Activated CD8-positive, alpha-beta memory T cell treated with anti-CD3 and anti-CD28 coated beads for 48 hours (primary cell): Measurements from ENCODE around the gene RPLP2.

Source experiments
- DNase-seq, 3 experiments: peaks; one replicate each; pipeline ENCODE4 v3.0.0-alpha.2; 2020; ENCODE audit warnings: low read depth in 2 of 3, low spot score in 2 of 3

The RPLP2 gene

DNA sequence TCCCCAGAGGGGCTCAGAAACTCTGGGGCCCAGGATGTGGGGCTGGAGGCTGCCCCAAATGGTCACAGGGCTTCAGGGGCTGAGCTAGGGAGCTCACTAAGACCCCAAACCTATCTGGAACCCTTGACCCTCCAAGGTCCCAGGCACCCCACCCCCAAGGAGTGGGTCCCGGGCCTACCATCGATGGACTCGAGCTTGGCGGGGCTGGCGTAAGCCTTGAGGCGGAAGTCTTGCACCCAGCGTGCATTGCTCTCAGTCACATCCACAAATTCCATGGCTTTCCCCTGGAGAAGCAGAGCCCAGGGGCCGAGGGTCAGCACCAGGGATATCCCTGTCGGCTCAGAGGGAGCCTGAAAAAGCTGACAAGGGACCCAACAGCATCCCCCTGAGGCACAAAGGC lies 35.9 kb upstream of the RPLP2 start:
- no peak for DNase-seq

DNA sequence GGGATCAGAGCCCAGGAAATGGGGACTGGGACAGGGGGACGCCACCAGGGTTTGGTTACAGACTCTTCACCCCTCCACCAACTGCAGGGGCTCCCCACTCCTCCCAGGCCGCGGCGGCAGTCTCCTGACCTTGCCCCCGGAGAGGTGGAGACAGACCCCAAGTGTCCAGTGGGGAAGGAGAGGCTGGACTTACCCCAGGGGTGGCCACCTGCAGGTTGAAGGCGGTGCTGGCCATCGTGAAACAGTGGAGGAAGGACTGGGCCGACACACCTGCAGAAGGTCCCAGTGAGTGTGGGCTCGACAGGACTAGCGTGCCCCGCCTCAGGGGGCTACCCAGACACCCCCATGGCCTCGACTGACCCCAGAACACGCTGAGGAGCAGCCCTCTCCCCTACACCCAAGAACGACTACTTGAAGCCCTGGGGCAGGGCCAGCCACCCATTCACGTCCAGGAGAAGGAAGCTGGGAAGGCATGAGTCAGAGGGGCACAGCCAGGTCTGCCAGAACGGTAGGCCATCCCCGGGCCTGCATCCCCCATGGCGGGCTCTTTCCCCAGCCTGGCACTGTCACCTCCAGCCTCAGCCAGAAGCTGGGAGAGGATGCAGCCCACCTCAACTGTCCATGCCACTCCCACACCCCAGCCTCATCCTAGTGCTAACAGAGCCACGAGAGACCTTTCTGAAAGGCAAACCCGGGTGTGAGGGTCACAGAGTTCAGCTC lies 34.7 kb upstream of the RPLP2 start:
- DNase-seq = no peak

DNA sequence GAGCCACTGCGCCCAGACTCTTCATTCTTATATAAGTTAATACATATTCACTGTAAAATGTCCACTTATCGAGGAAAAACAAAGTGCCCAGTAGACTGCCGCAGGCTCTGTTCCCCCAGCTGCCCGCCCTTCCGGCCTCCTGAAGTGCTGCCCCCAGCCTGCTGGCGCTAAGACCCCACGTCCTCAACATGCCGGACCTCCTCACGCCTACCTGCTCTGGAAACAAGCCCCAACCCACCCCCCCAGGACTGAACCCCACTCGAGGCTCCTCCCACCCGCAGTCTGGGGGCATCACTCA lies 33.6 kb upstream of the RPLP2 start:
- DNase-seq = no peak

GRCh38 chr11:776561-777287 lies 33.0 kb upstream of the RPLP2 start:
- DNase-seq = peak in 1 of 3 experiments; percentile 33

DNA sequence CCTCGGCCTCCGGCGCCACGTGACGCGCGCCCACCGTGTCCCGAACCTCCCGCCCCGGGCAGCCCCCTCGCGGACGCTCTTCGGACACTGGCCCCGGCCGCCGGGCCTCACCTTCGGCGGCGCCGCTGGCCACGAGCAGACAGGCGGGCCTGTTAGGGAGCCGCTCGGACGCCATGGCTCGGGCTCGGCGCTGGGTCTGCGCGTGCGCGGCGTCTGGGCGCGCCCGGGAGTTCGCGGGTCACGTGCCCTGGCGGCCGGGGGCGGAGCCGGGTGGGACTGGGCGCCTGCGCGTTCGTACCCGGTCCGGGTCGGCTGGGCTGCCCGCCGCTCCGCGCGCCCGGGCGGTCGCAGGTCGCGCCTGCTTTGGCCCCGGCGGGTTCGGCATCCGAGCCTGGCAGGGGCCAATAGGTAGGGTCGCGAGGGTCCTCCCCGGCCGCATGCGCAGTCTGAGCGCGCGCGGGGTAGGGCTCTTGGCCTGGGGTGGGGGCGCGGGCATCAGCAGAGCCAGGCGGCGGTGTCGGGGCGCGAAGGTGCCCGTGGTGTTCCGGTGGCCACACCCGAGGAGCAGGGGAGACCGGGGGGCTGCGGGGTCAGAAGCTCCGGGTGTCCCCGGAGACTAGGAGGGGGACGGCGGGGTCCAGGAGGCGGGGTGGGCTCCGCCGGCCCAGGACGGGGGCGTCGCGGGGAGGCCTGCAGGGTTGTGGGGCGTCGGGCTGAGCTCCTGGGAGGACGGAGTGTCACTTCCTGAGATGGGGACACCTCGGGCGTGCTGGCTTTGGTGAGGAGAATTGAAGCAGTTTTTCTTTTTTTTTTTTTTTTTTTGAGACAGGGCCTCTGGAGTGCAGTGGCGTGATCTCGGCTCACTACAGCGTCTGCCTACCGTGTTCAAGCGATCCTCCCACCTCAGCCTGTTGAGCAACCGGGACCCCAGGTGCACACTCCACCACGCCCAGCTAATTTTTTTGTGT lies 32.2 kb upstream of the RPLP2 start, which contains the start of gene GATD1:
Gene GATD1 (minus strand): TSS at position 200 of the 968 bp plus-strand sequence. CDS start 25 bp downstream, at position 175.
- DNase-seq = peak; percentile 82 to 91 (median 89)

DNA sequence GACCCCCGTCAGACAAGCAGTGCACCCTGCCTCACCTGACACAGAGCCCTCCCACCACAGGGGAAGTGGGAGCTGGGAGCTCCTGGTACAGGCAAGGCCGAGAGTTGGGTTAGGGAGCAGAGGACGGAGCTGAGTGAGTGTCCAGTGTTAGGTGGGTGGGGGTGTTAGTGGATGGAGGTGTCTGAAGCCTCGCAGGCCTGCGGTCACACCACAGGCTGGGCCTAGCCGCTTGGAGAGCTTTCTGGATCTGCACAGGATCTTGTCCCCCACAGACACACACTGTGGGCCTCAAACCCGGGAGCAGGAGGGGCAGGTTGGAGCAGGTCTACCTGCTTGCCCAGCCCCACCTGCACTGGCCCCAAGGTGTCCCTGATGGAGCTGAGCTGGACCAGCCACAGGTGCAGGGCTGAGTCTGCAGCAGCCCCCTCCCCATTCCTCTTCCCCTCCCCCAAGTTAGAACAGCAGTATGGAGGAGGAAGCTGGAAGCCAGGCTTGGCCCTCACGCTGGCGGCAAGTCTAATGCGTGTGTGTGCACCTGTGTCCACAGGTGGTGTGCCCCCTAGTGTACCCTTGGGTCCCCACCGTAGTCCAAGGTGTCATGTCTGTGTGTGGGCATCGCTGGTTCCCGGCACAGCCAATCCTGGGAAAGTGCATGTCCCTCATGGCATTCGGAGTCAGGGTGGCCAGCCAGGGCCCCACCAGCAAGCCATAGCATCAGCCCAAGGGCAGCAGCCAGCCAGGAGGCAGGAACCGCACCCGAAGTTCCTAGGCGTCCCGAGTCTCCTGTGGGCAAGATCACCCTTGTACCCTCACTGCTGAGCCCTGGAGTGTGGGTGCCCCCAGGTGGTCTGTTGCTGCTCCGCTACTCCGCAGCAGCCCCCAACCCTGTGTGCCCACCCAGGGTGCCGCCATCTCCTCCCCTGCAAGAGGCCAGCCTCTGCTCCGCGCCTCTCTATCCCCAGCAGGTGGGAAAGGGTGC lies 30.5 kb upstream of the RPLP2 start:
- DNase-seq = no peak

GRCh38 chr11:779955-780532 lies 29.7 kb upstream of the RPLP2 start:
- DNase-seq = no peak

DNA sequence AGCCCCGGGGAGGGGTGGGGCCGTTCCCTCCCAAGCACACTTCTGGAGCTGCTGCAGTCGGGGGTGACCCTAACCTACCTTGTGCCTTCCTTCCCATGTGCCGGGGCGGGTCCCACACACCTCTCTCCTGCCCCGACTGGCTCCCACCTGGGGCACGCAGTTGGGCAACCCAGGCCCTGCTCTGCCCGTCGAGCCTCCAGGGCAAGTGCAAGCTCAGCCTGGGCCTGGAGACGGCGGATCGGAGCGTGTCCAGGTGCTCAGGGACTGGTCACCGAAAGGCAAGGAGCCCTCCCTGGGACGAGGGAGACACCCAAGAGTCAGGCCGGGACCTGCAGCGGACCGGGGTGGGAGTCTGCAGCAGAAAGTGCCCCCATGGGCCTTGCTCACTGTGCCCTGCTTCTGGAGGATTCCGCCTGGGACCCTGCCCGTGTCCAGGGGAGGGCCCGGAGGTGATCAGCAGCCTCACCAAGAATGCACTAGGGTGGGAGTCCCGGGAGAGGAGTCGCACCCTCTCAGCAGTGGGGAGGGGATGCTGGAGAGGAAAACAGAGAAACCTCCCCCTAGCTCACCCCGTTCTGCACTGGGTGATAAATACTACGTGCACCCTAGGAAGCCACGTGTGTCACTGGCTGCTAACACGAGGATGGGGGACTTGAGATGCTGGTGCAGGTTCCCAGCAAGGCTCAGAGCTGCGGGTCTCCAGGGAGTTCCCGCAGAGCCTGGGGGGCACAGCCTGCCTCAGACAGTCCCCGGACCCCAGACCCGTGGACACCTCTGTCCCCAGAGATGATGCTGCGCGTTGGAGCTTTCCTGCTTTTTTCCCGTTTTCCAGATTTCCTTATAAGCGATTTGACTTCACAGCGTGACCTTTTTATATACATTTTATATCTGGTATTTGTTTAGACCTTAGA lies 27.2 kb upstream of the RPLP2 start:
- no peak for DNase-seq

DNA sequence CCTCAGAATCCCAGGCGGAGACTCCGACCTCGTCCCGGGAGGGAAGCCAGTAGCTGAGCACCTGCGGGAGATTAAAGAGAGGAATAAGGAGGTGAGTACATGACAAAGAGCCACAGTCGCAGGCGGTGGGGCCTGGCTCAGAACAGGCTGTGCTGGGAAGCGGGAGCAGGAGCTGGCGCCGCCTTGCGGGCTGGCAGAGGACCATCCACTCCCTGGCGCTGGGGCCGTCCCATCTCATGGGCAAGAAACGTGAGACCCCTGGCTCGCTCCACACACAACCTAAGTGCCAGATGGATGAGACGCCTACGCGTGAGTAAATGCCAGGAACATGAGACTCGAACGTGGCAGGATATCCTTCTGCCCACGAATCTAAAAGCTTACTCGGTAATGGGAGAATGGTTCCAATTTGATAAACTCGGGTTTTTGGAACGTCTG lies 26.2 kb upstream of the RPLP2 start:
- no peak for DNase-seq

- DNase-seq = no peak
Measured at GRCh38 chr11:786235-787083, 23.3 kb upstream of the RPLP2 start.

DNA sequence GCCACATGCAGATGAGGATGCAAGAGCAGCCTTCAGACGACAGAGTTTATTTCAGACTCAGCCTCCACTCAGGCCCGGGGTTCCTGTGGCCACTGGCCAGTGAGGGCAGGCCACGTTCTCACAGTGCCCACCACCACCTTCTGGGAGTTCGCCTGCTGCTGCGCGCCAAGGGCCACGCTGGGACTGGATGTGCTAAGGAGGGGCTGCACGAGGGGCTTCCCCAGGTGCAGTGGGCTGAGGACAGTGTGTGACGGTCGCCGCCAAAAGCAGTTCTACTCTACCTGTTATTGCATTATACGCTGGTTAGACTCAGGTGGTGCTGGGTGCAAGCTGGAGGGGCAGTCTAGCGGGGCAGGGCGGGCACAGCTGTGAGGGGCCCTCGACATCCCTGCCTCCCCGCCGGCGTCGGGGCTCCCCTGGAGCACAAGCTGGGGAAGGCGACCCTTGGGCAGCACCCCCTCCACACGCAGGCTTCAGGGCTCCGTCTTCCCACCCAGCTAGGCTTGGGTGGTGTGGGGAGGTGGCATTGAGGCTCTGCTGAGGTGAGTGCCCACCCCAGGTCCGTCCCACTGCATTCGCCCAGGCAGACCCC lies 22.6 kb upstream of the RPLP2 start:
- DNase-seq = no peak

DNA sequence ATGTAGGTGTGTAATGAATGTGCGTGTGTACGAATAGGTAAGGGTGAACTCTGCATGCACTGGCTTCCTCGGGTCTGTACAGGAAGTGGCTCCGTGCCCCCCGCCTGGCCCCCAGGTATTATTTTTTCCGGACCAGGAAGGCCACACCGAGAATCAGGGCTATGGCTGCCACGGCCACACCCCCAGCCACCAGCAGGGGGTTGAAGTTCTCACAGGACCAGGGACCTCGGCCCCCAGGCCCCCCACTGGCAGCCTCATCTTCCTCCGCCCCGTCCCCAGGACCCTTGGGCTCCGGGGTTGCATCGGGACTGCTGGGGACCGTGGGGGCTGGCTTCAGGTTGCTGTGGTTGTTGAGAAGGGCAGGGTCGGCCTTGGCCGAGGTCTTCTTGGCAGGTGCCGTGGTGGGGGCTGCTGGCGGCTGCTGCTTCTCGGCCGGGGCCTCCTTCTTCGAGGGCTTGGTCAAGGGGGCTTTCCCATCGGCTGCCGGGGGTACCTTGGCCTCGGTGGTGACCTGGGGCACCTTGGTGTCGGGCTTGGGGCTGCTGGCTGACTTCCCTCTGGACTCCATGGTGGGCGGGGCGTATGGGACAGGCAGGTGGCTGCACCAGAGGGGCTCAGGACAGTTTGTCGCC lies 21.6 kb upstream of the RPLP2 start:
- no peak for DNase-seq

DNA sequence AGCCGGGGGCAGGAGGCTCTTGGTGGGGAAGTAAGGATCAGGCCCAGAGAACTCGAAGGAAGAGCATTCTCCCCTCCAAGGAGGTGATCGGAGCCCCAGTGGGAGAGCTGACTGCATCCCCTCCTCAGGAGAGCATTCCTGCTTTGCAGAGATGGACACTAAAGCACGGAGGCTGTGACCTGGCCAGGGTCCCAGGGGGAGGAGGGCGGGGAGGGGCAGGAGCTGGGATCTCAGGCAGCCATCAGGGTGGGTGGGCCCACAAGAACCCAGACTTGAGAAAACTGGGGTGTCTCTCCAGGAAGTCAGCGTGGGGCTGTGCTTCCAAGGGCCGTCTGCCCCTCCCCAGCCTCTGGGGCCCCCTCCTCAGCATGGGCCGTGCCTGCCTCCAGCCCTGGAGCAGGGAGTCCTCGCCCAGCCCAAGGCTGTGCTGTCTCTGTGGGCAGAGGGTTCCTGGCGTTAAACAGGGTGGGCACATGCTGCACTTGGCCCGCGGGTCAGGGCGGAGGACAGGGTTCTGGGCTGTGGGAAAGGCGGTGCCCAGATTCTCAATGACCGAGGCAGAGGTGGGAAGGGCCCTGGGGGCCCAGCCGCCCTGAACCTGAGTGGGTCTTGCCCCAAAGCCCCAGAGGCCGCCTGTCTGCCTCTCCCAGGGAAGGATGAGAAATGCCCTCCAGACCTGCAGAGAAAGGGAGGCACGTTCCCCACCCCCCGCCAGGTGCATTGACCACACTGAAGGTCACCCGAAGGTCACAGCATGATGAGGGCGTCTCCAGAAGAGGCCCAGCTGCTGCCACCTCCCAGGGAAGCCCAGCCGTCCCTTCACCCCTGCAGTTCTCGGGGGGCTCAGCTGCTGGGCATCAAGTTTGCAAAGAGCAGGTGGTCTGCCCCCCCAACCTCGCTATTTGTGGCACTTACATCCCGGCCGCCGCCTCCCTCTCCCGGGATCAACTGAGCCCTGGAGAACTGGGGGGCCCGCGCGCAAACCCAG lies 20.5 kb upstream of the RPLP2 start:
- no peak for DNase-seq

- DNase-seq = no peak
Measured at GRCh38 chr11:789943-790342, 19.8 kb upstream of the RPLP2 start, which contains the start of gene CEND1. Gene CEND1, minus strand, starts transcription at chr11:790090. Its CDS starts 1,514 bp downstream, at chr11:788576.

DNA sequence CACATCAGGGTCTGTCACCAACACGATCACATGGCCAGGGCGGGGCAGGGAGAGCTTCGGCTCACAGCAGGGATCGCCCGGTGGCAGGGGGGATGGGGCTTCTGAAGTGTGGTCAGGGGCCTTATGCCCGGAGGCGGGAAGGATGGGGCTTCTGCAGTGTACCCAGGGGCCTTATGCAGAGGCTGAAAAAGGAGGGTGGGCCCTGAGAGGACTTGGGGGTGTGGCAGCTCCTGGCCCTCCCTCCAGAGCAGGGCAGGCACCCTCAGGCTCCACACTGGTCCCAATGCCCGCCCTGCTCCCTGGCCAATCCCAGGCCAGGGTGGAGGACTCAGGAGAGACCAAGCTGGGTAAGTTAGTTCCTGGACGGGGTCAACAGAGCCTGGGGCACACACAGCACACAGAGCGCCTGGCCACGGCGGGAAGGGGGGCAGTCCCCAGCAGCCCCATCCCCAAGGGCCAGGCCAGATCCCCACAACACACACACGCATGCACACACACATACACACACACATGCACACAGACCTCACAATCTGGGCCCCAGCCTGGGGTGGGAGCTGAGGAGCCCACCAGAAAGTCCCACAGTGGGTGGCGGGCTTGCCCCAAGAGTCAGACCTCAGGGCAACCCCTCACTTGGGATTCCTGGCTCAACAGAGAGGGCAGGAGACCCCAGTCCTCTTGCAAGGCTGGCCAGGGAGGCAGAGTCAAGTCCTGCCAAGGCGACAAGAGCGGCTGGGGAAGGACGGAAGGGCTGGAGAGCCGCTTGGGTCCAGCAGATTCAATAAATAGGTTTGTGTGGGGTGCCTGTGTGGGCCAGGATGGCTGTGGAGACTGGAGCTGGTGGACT lies 18.8 kb upstream of the RPLP2 start:
- no peak for DNase-seq
